ENCODE results near the gene RNF223. TPM values are rescaled to one million over a fixed set of nuclear protein-coding genes. Genes with fewer than 3 reads are reported as not detected.

Gene RNF223
- total and polyA plus RNA-seq, 4 donors: 0.14 TPM; not detected in 3

DNA sequence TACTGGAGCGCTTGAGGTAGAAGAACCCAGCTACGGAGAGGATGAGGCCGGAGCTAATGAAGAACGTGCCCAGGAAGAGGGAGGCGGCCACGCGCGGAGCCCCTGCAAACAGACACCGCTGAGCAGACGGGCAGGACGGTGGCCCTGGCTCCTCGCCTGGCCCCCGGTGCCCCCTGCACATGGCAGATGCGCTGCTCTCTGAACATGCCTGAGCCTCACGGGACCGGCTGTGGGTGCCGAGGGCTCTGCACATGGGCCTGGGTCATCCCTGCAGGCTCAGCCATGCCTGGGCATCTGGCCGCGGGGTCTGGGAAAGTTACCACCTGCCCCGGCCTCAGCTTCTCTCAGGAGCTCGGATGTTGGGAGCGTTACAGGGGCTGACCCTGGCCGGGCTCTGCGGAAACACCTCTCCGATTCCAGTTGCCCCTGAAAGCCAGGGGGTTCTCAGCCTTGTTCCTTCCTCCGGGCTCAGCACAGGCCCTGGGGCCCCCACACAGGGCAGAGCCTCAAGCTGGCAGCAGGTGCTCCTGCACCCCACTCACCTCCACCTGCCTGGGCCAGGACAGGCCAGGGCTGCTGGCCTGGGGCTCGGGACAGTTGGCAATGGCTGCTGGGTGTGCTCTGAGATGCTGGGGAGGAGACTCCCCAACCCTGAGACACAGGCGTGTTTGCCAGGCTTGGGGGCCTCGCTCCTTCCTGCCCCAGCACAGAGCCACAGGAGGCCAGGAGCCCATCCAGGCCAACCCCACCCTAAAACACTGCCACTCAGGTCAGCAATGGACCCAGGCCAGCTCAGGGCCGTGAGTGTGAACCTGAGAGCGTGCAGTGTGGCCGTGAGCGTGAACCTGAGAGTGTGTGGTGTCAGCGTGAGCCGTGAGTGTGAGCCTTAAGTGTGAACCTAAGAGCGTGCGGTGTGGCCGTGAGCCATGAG lies 12.1 kb upstream of the RNF223 start:
- Histone ChIP-seq H3K4me3 (ENCODE audit: low read depth in 1 of 3, low read length in 3 of 3) (no peak overlapping the region), H3K9me3 (ENCODE audit: control insufficient read depth in 4 of 4, low read length in 3 of 4) (no peaks in the 10 kb centered on the region), H3K4me1 (ENCODE audit: control insufficient read depth in 4 of 4, insufficient read depth in 4 of 4, low read length in 3 of 4) (no peaks in the 10 kb centered on the region), H3K9ac (ENCODE audit: low read depth in 1 of 2, low read length in 2 of 2) (no peak overlapping the region), H3K27ac (ENCODE audit: low read depth in 1 of 2, low read length in 2 of 2) (no peak overlapping the region), H3K36me3 (ENCODE audit: control insufficient read depth in 4 of 4, insufficient read depth in 3 of 4, low read depth in 1 of 4, low read length in 3 of 4) (no peaks in the 10 kb centered on the region), H3K27me3 (ENCODE audit: control insufficient read depth in 4 of 4, insufficient read depth in 4 of 4, low read length in 3 of 4) (no peaks in the 10 kb centered on the region)
- 96% methylated on average over 38 of the region's 38 CpGs for WGBS
- TF ChIP-seq HNF4G (IDR thresholded peaks at IDR 0.05) (no peak), FOXA2 (IDR thresholded peaks at IDR 0.05) (no peak)
- DNase-seq (ENCODE audit: low spot score): no peak

DNA sequence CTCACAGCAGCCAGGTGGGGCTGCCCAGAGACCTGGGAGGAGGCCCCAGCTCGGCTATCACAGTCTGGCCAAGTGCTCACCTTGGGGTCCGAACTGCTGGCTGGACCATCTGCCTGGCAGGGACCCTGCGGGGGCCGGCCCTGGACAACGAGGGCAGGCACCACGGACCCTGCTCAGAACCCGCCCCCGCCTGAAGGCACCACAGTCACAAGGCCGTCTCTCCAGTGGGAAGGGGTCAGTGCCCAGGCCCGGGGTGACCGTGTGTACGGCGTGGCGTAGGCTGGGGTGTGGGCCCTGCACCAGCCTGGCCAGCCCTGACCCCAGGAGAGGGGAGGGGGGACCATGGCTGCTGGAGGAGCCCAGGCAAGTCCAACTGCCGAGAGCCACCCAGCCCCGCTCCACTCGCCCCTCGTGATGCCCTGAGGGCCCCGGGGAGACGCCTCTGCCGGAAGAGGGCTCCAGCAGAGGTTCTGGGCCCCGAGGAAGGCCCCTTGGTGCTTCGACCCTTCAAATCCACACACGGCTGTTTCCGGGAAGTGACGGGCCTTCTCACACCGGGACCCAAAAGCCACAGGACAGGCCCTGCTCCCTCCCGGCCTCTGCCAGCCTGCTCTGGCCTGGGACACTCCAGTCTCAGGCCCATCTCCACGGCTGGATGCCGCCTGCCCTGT lies 11.2 kb upstream of the RNF223 start:
- WGBS: 95% methylated on average over 30 of the region's 30 CpGs
- H3K36me3 ChIP-seq (ENCODE audit: control insufficient read depth in 4 of 4, insufficient read depth in 3 of 4, low read depth in 1 of 4, low read length in 3 of 4): no peaks in the 10 kb centered on the region
- no peaks in the 10 kb centered on the region for H3K27me3 ChIP-seq (ENCODE audit: control insufficient read depth in 4 of 4, insufficient read depth in 4 of 4, low read length in 3 of 4)
- peaks cover 0 to 1% (median under 1%) of the 10 kb centered on the region in 4 donors for H3K4me1 ChIP-seq (ENCODE audit: control insufficient read depth in 4 of 4, insufficient read depth in 4 of 4, low read length in 3 of 4)
- H3K27ac ChIP-seq (ENCODE audit: low read depth in 1 of 2, low read length in 2 of 2): no peak overlapping the region
- no peak overlapping the region for H3K9ac ChIP-seq (ENCODE audit: low read depth in 1 of 2, low read length in 2 of 2)
- no peak for DNase-seq (ENCODE audit: low spot score)
- no peak for TF ChIP-seq HNF4G (IDR thresholded peaks at IDR 0.05)
- no peaks in the 10 kb centered on the region for H3K9me3 ChIP-seq (ENCODE audit: control insufficient read depth in 4 of 4, low read length in 3 of 4)
- H3K4me3 ChIP-seq (ENCODE audit: low read depth in 1 of 3, low read length in 3 of 3): no peak overlapping the region

DNA sequence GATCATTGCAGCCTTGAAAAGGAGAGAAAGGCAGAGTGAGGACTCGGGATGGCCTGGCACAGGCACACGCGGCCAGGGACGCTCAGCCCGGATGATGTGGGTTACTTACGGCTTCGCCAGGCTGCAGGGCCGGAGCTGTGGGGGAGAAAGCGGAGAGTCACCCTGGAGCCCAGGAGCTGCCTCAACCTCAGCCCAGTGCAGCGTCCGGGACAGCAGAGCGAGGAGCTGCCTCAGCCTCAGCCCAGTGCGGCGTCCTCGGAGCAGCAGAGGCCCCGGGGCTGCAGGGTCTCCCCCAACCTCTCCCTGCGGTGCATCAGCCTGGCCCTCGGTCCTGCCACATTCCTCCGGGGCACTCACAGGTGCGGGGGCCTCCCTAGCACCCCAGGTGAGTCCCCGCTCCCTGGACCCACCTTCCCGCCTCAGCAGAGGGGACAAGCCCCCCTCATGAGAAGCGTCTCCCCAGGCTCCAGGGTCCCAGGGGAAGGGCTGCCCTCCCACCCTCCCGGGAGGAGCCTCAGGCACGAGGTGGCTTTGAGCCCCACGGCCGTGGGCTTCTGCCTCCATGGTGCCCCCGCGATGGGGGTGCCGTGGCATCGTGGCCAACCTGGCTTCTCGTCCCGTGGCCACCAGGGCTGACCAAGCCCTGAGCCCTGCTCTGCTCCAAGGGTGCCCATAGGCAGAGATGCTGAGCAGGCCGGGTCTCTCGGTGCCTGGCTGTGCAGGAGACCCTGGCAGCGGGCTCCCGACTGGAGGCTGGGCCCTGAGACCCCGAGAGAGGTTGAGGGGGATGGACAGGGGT lies 10.5 kb upstream of the RNF223 start:
- H3K36me3 ChIP-seq (ENCODE audit: control insufficient read depth in 4 of 4, insufficient read depth in 3 of 4, low read depth in 1 of 4, low read length in 3 of 4): no peaks in the 10 kb centered on the region
- no peak overlapping the region for H3K27ac ChIP-seq (ENCODE audit: low read depth in 1 of 2, low read length in 2 of 2)
- H3K27me3 ChIP-seq (ENCODE audit: control insufficient read depth in 4 of 4, insufficient read depth in 4 of 4, low read length in 3 of 4): no peaks in the 10 kb centered on the region
- no peaks in the 10 kb centered on the region for H3K9me3 ChIP-seq (ENCODE audit: control insufficient read depth in 4 of 4, low read length in 3 of 4)
- 97% methylated on average over 38 of the region's 38 CpGs for WGBS
- no peak for DNase-seq (ENCODE audit: low spot score)
- H3K9ac ChIP-seq (ENCODE audit: low read depth in 1 of 2, low read length in 2 of 2): no peak overlapping the region
- peaks cover 6 to 9% (median 7%) of the 10 kb centered on the region in 4 donors for H3K4me1 ChIP-seq (ENCODE audit: control insufficient read depth in 4 of 4, insufficient read depth in 4 of 4, low read length in 3 of 4)
- TF ChIP-seq, protein P1, sequence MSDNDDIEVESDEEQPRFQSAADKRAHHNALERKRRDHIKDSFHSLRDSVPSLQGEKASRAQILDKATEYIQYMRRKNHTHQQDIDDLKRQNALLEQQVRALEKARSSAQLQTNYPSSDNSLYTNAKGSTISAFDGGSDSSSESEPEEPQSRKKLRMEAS (IDR thresholded peaks at IDR 0.05): no peak
- no peak for TF ChIP-seq EGR1 (IDR thresholded peaks at IDR 0.05; ENCODE audit: low read depth in 2 of 2)
- TF ChIP-seq, protein P2, sequence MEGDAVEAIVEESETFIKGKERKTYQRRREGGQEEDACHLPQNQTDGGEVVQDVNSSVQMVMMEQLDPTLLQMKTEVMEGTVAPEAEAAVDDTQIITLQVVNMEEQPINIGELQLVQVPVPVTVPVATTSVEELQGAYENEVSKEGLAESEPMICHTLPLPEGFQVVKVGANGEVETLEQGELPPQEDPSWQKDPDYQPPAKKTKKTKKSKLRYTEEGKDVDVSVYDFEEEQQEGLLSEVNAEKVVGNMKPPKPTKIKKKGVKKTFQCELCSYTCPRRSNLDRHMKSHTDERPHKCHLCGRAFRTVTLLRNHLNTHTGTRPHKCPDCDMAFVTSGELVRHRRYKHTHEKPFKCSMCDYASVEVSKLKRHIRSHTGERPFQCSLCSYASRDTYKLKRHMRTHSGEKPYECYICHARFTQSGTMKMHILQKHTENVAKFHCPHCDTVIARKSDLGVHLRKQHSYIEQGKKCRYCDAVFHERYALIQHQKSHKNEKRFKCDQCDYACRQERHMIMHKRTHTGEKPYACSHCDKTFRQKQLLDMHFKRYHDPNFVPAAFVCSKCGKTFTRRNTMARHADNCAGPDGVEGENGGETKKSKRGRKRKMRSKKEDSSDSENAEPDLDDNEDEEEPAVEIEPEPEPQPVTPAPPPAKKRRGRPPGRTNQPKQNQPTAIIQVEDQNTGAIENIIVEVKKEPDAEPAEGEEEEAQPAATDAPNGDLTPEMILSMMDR (IDR thresholded peaks at IDR 0.05; ENCODE audit: low read depth, low read length, missing input control): no peak
- TF ChIP-seq, protein P3, sequence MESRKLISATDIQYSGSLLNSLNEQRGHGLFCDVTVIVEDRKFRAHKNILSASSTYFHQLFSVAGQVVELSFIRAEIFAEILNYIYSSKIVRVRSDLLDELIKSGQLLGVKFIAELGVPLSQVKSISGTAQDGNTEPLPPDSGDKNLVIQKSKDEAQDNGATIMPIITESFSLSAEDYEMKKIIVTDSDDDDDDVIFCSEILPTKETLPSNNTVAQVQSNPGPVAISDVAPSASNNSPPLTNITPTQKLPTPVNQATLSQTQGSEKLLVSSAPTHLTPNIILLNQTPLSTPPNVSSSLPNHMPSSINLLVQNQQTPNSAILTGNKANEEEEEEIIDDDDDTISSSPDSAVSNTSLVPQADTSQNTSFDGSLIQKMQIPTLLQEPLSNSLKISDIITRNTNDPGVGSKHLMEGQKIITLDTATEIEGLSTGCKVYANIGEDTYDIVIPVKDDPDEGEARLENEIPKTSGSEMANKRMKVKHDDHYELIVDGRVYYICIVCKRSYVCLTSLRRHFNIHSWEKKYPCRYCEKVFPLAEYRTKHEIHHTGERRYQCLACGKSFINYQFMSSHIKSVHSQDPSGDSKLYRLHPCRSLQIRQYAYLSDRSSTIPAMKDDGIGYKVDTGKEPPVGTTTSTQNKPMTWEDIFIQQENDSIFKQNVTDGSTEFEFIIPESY (IDR thresholded peaks at IDR 0.05): no peak
- TF ChIP-seq YY1 (IDR thresholded peaks at IDR 0.05): no peak
- TF ChIP-seq HNF4A (conservative IDR thresholded peaks at IDR 0.05): no peak
- TF ChIP-seq FOXA1 (IDR thresholded peaks at IDR 0.05): no peak
- TF ChIP-seq NR2F2 (IDR thresholded peaks at IDR 0.05): no peak
- no peak for TF ChIP-seq SP1 (IDR thresholded peaks at IDR 0.05)
- TF ChIP-seq, protein P4, sequence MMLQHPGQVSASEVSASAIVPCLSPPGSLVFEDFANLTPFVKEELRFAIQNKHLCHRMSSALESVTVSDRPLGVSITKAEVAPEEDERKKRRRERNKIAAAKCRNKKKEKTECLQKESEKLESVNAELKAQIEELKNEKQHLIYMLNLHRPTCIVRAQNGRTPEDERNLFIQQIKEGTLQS (IDR thresholded peaks at IDR 0.05): no peak
- TF ChIP-seq FOXA2 (IDR thresholded peaks at IDR 0.05): no peak
- TF ChIP-seq GABPA (IDR thresholded peaks at IDR 0.05 in 1 of 2, conservative IDR thresholded peaks at IDR 0.05 in 1 of 2): no peak
- TF ChIP-seq RAD21 (IDR thresholded peaks at IDR 0.05): no peak
- no peak for TF ChIP-seq TAF1 (conservative IDR thresholded peaks at IDR 0.05)
- TF ChIP-seq, protein P5, sequence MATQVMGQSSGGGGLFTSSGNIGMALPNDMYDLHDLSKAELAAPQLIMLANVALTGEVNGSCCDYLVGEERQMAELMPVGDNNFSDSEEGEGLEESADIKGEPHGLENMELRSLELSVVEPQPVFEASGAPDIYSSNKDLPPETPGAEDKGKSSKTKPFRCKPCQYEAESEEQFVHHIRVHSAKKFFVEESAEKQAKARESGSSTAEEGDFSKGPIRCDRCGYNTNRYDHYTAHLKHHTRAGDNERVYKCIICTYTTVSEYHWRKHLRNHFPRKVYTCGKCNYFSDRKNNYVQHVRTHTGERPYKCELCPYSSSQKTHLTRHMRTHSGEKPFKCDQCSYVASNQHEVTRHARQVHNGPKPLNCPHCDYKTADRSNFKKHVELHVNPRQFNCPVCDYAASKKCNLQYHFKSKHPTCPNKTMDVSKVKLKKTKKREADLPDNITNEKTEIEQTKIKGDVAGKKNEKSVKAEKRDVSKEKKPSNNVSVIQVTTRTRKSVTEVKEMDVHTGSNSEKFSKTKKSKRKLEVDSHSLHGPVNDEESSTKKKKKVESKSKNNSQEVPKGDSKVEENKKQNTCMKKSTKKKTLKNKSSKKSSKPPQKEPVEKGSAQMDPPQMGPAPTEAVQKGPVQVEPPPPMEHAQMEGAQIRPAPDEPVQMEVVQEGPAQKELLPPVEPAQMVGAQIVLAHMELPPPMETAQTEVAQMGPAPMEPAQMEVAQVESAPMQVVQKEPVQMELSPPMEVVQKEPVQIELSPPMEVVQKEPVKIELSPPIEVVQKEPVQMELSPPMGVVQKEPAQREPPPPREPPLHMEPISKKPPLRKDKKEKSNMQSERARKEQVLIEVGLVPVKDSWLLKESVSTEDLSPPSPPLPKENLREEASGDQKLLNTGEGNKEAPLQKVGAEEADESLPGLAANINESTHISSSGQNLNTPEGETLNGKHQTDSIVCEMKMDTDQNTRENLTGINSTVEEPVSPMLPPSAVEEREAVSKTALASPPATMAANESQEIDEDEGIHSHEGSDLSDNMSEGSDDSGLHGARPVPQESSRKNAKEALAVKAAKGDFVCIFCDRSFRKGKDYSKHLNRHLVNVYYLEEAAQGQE (IDR thresholded peaks at IDR 0.05): no peak
- H3K4me3 ChIP-seq (ENCODE audit: low read depth in 1 of 3, low read length in 3 of 3): no peak overlapping the region

All from liver (tissue), 9 donors.